RWPE1 (cell line): Measurements from ENCODE around the gene WHAMM.

Experiments used
- CTCF ChIA-PET: fragments of 350-600 bp; sonication (Branson Sonifier 250); formaldehyde crosslinking; extraction: SDS; loops from one replicate; lab custom pipeline; 2021; lab: Yijun Ruan, JAX
- POLR2A ChIA-PET: fragments of 400-600 bp; formaldehyde crosslinking; extraction: SDS; loops from one replicate; lab custom pipeline; 2020; ENCODE audit warnings: antibody characterized with exemption; ENCODE audit not compliant: low non-redundant PET; lab: Yijun Ruan, JAX
- DNase-seq: peaks from one replicate; pipeline ENCODE4 v3.0.0; 2012; ENCODE audit warnings: low spot score
- H3K27ac ChIP-seq: fragments of 450-650 bp; 2 replicates; pipeline ENCODE4 v1.5.1; 2017
- TF ChIP-seq, protein P1 (sequence below): fragments of 450-650 bp; conservative IDR thresholded peaks from 2 replicates; pipeline ENCODE4 v1.5.1; 2017; ENCODE audit warnings: low read depth, mild to moderate bottlenecking

WHAMM gene

GRCh38 chr15:82799183-82799841 lies 10.1 kb upstream of the WHAMM start:
- TF ChIP-seq, protein P1, sequence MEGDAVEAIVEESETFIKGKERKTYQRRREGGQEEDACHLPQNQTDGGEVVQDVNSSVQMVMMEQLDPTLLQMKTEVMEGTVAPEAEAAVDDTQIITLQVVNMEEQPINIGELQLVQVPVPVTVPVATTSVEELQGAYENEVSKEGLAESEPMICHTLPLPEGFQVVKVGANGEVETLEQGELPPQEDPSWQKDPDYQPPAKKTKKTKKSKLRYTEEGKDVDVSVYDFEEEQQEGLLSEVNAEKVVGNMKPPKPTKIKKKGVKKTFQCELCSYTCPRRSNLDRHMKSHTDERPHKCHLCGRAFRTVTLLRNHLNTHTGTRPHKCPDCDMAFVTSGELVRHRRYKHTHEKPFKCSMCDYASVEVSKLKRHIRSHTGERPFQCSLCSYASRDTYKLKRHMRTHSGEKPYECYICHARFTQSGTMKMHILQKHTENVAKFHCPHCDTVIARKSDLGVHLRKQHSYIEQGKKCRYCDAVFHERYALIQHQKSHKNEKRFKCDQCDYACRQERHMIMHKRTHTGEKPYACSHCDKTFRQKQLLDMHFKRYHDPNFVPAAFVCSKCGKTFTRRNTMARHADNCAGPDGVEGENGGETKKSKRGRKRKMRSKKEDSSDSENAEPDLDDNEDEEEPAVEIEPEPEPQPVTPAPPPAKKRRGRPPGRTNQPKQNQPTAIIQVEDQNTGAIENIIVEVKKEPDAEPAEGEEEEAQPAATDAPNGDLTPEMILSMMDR = no peak
- no peak for DNase-seq
- H3K27ac ChIP-seq = no peak overlapping the region
- ChIA-PET POLR2A (no interaction called here), CTCF (no interaction called here)

- no peak for DNase-seq
- POLR2A ChIA-PET = no interaction called here
- CTCF ChIA-PET = no interaction called here
Measured at GRCh38 chr15:82802497-82802896, 6.9 kb upstream of the WHAMM start.

GRCh38 chr15:82803793-82804574 lies 5.4 kb upstream of the WHAMM start:
- ChIA-PET POLR2A (no interaction called here), CTCF (interaction anchor here (0.5 to 0.7 kb wide), 3 partner anchors 22 to 1472 kb away, joined by 3 to 6 read pairs (median 4); no protein-coding TSS in a partner anchor)
- no peak for DNase-seq
- TF ChIP-seq, protein P1 = no peak
- no peak overlapping the region for H3K27ac ChIP-seq

More at GRCh38 chr15:82802497-82802896, 6.9 kb upstream of the WHAMM start:
- no peak overlapping the region for H3K27ac ChIP-seq
- TF ChIP-seq, protein P1 = no peak

DNA sequence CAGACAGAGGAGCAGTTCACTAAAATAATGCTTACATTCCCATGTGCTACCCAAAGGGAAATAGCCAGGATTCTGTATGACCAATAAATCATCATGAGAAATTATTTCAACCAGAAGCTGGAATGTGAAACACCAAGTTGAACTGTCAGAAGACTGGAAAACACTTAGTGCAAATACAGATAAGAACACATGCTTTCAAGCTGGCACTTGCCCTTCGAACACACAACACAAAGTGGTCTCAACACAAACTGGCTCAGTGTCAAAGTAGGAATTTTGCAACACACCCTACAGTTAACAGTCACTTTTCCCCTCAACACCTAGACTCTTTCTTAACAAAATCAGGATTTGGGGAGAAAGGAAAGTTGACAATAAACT lies 4.9 kb upstream of the WHAMM start:
- CTCF ChIA-PET = interaction anchor here (0.5 to 0.7 kb wide), 2 partner anchors 22 to 1473 kb away, joined by 3 to 4 read pairs; no protein-coding TSS in a partner anchor
- POLR2A ChIA-PET = no interaction called here
- no peak overlapping the region for H3K27ac ChIP-seq
- no peak for DNase-seq
- TF ChIP-seq, protein P1 = no peak

DNA sequence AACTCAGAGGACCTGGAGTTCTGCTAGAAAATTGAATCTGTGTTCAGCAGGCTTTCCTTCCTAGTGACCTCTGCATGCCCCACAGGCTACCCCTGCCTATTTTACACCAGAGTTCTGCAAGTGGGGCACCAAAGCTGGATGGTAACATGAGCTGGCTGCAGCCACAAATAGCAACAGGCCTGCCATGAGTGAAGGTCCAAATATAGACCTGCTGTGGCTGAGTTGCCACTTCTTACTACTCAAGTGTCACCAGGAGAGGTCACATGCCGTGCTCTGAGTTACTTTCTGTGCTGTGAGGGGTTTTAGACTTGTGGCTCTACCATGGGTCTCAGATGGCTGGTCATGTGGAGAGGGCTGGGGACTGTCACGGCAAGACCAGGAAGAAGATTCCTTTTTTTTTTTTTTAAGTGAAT lies 3.4 kb upstream of the WHAMM start, which contains the start of gene FSD2:
Gene FSD2, minus strand, starts transcription at position 76 of the 413 bp plus-strand sequence. CDS start 18,679 bp downstream, outside the sequence.
- no peak within 1 kb of the TSS for H3K27ac ChIP-seq
- POLR2A ChIA-PET = no interaction called here
- no peak for DNase-seq
- TF ChIP-seq, protein P1 = no peak
- CTCF ChIA-PET = interaction anchor here (0.7 kb wide), 1 partner anchor 263 kb away, joined by 3 read pairs; no protein-coding TSS in a partner anchor

- CTCF ChIA-PET = no interaction called here
- TF ChIP-seq, protein P1 = no peak
- DNase-seq = no peak
- POLR2A ChIA-PET = no interaction called here
- H3K27ac ChIP-seq = peak overlapping the region; percentile 98
Measured at GRCh38 chr15:82807920-82808633, 1.4 kb upstream of the WHAMM start.
